A549 (cell line): ENCODE results near the gene RBM14. TPM values are rescaled to one million over a fixed set of nuclear protein-coding genes. Genes with fewer than 3 reads are reported as not detected.
A peak's percentile ranks its signal among the peaks of the same experiment; 100 is the strongest.

Experiments used
- ATAC-seq, 2 experiments: fragments of 200-7000 bp in 1 of 2; fragments of >200 bp in 1 of 2; cut with Nextera tagmentation in 1 of 2; cut with Tn5 transposase in 1 of 2; 3 replicates each; pipeline versions ENCODE4 v1.8.0 to v1.9.1; 2018 to 2020; ENCODE audit warnings: mild to moderate bottlenecking in 1 of 2, moderate library complexity in 1 of 2
- CTCF ChIA-PET: fragments of 300-600 bp; sonication (Branson Sonifier 250); formaldehyde crosslinking; extraction: SDS; loops from one replicate; lab custom pipeline; 2021; ENCODE audit warnings: antibody characterized with exemption, inconsistent platforms; lab: Yijun Ruan, JAX
- POLR2A ChIA-PET: fragments of 350-600 bp; formaldehyde crosslinking; extraction: SDS; loops from one replicate; lab custom pipeline; 2021; ENCODE audit warnings: antibody characterized with exemption, inconsistent platforms; lab: Yijun Ruan, JAX
- DNase-seq, 2 experiments: peaks; one replicate each; pipeline versions ENCODE4 v3.0.0 to v3.0.0-alpha.2; 2011 to 2016; ENCODE audit warnings: low read depth in 1 of 2, low spot score in 1 of 2
- FAIRE-seq: peaks from 2 replicates; lab custom pipeline; 2011; peaks lifted over from hg19 to GRCh38; lab: Jason Lieb, UNC
- H3K27ac ChIP-seq, 2 experiments: fragments of >200 bp; sonication (Bioruptor Twin); formaldehyde crosslinking; 3 replicates each; pipeline ENCODE4 v1.5.1; 2016 to 2017
- H3K4me1 ChIP-seq: fragments of >200 bp; sonication (Bioruptor Twin); formaldehyde crosslinking; 3 replicates; pipeline ENCODE4 v1.6.1; 2016
- H3K4me2 ChIP-seq: fragments of >200 bp; sonication (Bioruptor Twin); formaldehyde crosslinking; 3 replicates; pipeline ENCODE4 v1.6.1; 2016
- H3K4me3 ChIP-seq: fragments of >200 bp; sonication (Bioruptor Twin); formaldehyde crosslinking; 3 replicates; pipeline ENCODE4 v1.5.1; 2016
- H3K9me3 ChIP-seq: fragments of >200 bp; sonication (Bioruptor Twin); formaldehyde crosslinking; 3 replicates; pipeline ENCODE4 v1.6.1; 2016
- EP300 ChIP-seq, 2 experiments: fragments of >200 bp; sonication (Bioruptor Twin); formaldehyde crosslinking; IDR thresholded peaks; 2 replicates in 1 of 2; 3 replicates in 1 of 2; pipeline ENCODE4 v1.6.1; 2016 to 2017
- FOSL2 ChIP-seq, 2 experiments: fragments of 450-650 bp in 1 of 2; fragments of >200 bp in 1 of 2; sonication (Bioruptor Twin) in 1 of 2; formaldehyde crosslinking; IDR thresholded peaks; 2 replicates each; pipeline versions ENCODE4 v1.5.0 to v1.6.1; 2016 to 2020; ENCODE audit warnings: mild to moderate bottlenecking in 1 of 2, moderate library complexity in 1 of 2
- FOXS1 ChIP-seq: fragments of 250-450 bp; sonication (Bioruptor Pico); IDR thresholded peaks from 2 replicates; pipeline ENCODE4 v1.5.0; 2020; ENCODE audit warnings: mild to moderate bottlenecking, moderate library complexity
- HEYL ChIP-seq: fragments of 250-450 bp; sonication (Bioruptor Pico); IDR thresholded peaks from 2 replicates; pipeline ENCODE4 v1.8.0; 2021; ENCODE audit warnings: mild to moderate bottlenecking, moderate library complexity
- KDM5A ChIP-seq: fragments of 200-600 bp; sonication (generic); IDR thresholded peaks from 2 replicates; pipeline ENCODE4 v1.6.1; 2016; ENCODE audit warnings: antibody characterized with exemption, mild to moderate bottlenecking
- MAFK ChIP-seq: fragments of 450-650 bp; IDR thresholded peaks from 2 replicates; pipeline ENCODE4 v1.6.1; 2014; ENCODE audit not compliant: partially characterized antibody
- NFE2L2 ChIP-seq: fragments of 150-350 bp; conservative IDR thresholded peaks from 2 replicates; pipeline ENCODE4 v1.6.1; 2014; ENCODE audit warnings: low read length
- PHF8 ChIP-seq: fragments of 200-600 bp; sonication (generic); IDR thresholded peaks from 2 replicates; pipeline ENCODE4 v1.6.1; 2016; ENCODE audit warnings: low read depth, mild to moderate bottlenecking, antibody characterized with exemption, moderate library complexity, borderline replicate concordance
- POLR2A ChIP-seq: IDR thresholded peaks from 2 replicates; pipeline ENCODE4 v1.6.1; 2012; ENCODE audit warnings: mild to moderate bottlenecking, low read length
- RCOR1 ChIP-seq: fragments of 150-350 bp; IDR thresholded peaks from 2 replicates; pipeline ENCODE4 v1.6.1; 2014; ENCODE audit warnings: antibody characterized with exemption, low read length, low read depth
- RNF2 ChIP-seq: fragments of 200-600 bp; sonication (generic); IDR thresholded peaks from 2 replicates; pipeline ENCODE4 v1.6.1; 2016; ENCODE audit warnings: low read depth, mild to moderate bottlenecking, antibody characterized with exemption, moderate library complexity, borderline replicate concordance
- SMC3 ChIP-seq: fragments of >200 bp; sonication (Bioruptor Twin); formaldehyde crosslinking; IDR thresholded peaks from 3 replicates; pipeline ENCODE4 v1.6.1; 2018; ENCODE audit warnings: inconsistent platforms
- SREBF2 ChIP-seq: fragments of 450-650 bp; IDR thresholded peaks from 2 replicates; pipeline ENCODE4 v1.6.1; 2014; ENCODE audit warnings: mild to moderate bottlenecking, moderate library complexity
- TP53 ChIP-seq: fragments of 250-450 bp; sonication (Bioruptor Pico); IDR thresholded peaks from 2 replicates; pipeline ENCODE4 v1.5.0; 2021; ENCODE audit warnings: mild to moderate bottlenecking, moderate library complexity
- WGBS: methylation state at CpG from one replicate; pipeline ENCODE4 v1.1.6; 2017; ENCODE audit errors: missing lambda C conversion rate; 5-methylcytosine and 5-hydroxymethylcytosine counted together
- polyA plus RNA-seq, 4 experiments: library from polyadenylated mRNA; depleted of rRNA in 3 of 4; stranded (reverse); fragments of >200 nt; fragmentation: RNase III in 1 of 4; extraction: RNeasy Plus Mini Kit Qiagen cat#74134 plus additional on column Dnase treatment in 1 of 4; gene quantifications; 2 replicates in 3 of 4; 3 replicates in 1 of 4; pipeline ENCODE4 v1.2.3, GENCODE V29; 2011 to 2017
- TF ChIP-seq, protein P1 (sequence below): fragments of >200 bp; sonication (Bioruptor Twin); formaldehyde crosslinking; IDR thresholded peaks from 3 replicates; pipeline ENCODE4 v1.5.1; 2016

RBM14 gene
- polyA plus RNA-seq, 2 of the 4 experiments (the other 2 are of a cell fraction) = 33.0 to 103 TPM

GRCh38 chr11:66632952-66633351, 16.5 kb downstream of the RBM14 start:
- no peak for FAIRE-seq
- no peak for DNase-seq
- POLR2A ChIA-PET = no interaction called here
- TF ChIP-seq MAFK (peak; percentile 55), EP300 (IDR thresholded peaks at IDR 0.05) (no peak), HEYL (CRISPR knock-in tag) (no peak), TP53 (CRISPR knock-in tag) (no peak), SREBF2 (no peak), FOXS1 (CRISPR knock-in tag) (no peak), RCOR1 (no peak)
- TF ChIP-seq, protein P1, sequence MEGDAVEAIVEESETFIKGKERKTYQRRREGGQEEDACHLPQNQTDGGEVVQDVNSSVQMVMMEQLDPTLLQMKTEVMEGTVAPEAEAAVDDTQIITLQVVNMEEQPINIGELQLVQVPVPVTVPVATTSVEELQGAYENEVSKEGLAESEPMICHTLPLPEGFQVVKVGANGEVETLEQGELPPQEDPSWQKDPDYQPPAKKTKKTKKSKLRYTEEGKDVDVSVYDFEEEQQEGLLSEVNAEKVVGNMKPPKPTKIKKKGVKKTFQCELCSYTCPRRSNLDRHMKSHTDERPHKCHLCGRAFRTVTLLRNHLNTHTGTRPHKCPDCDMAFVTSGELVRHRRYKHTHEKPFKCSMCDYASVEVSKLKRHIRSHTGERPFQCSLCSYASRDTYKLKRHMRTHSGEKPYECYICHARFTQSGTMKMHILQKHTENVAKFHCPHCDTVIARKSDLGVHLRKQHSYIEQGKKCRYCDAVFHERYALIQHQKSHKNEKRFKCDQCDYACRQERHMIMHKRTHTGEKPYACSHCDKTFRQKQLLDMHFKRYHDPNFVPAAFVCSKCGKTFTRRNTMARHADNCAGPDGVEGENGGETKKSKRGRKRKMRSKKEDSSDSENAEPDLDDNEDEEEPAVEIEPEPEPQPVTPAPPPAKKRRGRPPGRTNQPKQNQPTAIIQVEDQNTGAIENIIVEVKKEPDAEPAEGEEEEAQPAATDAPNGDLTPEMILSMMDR = no peak
- no peak overlapping the region for H3K27ac ChIP-seq
- WGBS = 92% methylated on average over 2 of the region's 2 CpGs
- CTCF ChIA-PET = interaction anchor here (0.6 to 1.7 kb wide), 6 partner anchors 9 to 45 kb away, joined by 3 to 5 read pairs (median 4); partner anchors contain the start of genes CCDC87, CCS, RBM14 and RBM4B
- no peaks in the 10 kb centered on the region for H3K9me3 ChIP-seq
- no peak overlapping the region for H3K4me2 ChIP-seq
- H3K4me3 ChIP-seq = no peak overlapping the region
- peaks cover 8% of the 10 kb centered on the region; the same call in 2 of the 3 replicates for H3K4me1 ChIP-seq
- ATAC-seq = no peak

GRCh38 chr11:66636411-66636810, 20.0 kb downstream of the RBM14 start:
- Histone ChIP-seq H3K27ac (peak overlapping the region in 1 of 2 experiments; percentile 5; a peak in 1 of 6 replicates), H3K4me3 (no peak overlapping the region), H3K4me1 (peaks cover 28% of the 10 kb centered on the region), H3K4me2 (no peak overlapping the region), H3K9me3 (no peaks in the 10 kb centered on the region)
- TF ChIP-seq KDM5A (no peak), RNF2 (no peak), NFE2L2 (no peak), RCOR1 (no peak), FOSL2 (IDR thresholded peaks at IDR 0.05) (no peak), FOSL2 (CRISPR knock-in tag; IDR thresholded peaks at IDR 0.05) (no peak)
- 93% methylated on average over 3 of the region's 3 CpGs for WGBS
- FAIRE-seq (no peak), ATAC-seq (no peak), DNase-seq (no peak)
- ChIA-PET POLR2A (interaction anchor here (0.7 to 1.2 kb wide), 2 partner anchors 13 to 20 kb away, joined by 3 to 6 read pairs; partner anchors contain the start of gene RBM14), CTCF (interaction anchor here (0.7 to 2.9 kb wide), 6 partner anchors 13 to 50 kb away, joined by 3 to 12 read pairs (median 6); partner anchors contain the start of genes CCDC87 and CCS)

GRCh38 chr11:66637557-66638176, 21.2 kb downstream of the RBM14 start:
- 0 out of 3 replicates have a peak, but pooled peaks have one; percentile 6 for TF ChIP-seq SMC3
- 0 out of 2 replicates have a peak, but pooled peaks have one; percentile 81 for TF ChIP-seq TP53 (CRISPR knock-in tag)
- no peak for TF ChIP-seq POLR2A
- TF ChIP-seq PHF8 = no peak
- Histone ChIP-seq H3K27ac (peak overlapping the region; percentile 75 to 91), H3K4me3 (peak overlapping the region; percentile 32), H3K9me3 (no peaks in the 10 kb centered on the region), H3K4me2 (peak overlapping the region; percentile 85), H3K4me1 (peaks cover 40% of the 10 kb centered on the region)
- 32% methylated on average over 12 of the region's 12 CpGs for WGBS
- no peak for FAIRE-seq
- CTCF ChIA-PET = interaction anchor here (0.6 to 2.9 kb wide), 20 partner anchors 8 to 251 kb away, joined by 3 to 12 read pairs (median 3); partner anchors contain the start of gene CTSF
- POLR2A ChIA-PET = interaction anchor here (0.6 to 3.0 kb wide), 24 partner anchors 9 to 252 kb away, joined by 3 to 60 read pairs (median 6); partner anchors contain the start of genes CCDC87, CCS, CTSF and DPP3
- peak; percentile 52 to 55 for ATAC-seq
- DNase-seq = no peak
